Ovary (tissue), 9 donors: Measurements from ENCODE around the gene JADE2. TPM values are rescaled to one million over a fixed set of nuclear protein-coding genes. Genes with fewer than 3 reads are reported as not detected.

ENCODE experiments used
- DNase-seq, 5 donors: peaks; one replicate each; pipeline ENCODE4 v3.0.0-alpha.2; 2019 to 2020
- H3K27ac ChIP-seq, 2 donors: fragments of 200-600 bp; one replicate each; pipeline versions ENCODE4 v1.5.1 to v1.8.0; 2019 to 2022
- H3K27me3 ChIP-seq: fragments of 200-600 bp; one replicate; pipeline ENCODE4 v1.8.0; 2022
- H3K36me3 ChIP-seq: fragments of 200-600 bp; sonication (generic); one replicate; pipeline ENCODE4 v1.5.1; 2019
- H3K4me1 ChIP-seq: one replicate; pipeline ENCODE4 v1.8.1; 2013; ENCODE audit warnings: mild to moderate bottlenecking, moderate library complexity; ENCODE audit not compliant: insufficient read depth
- H3K4me3 ChIP-seq: fragments of 200-600 bp; sonication (generic); one replicate; pipeline ENCODE4 v1.5.1; 2017
- H3K9me3 ChIP-seq, 2 donors: fragments of 200-600 bp in 1 of 2; sonication (generic) in 1 of 2; one replicate each; pipeline versions ENCODE4 v1.5.1 to v1.8.1; 2013 to 2019; ENCODE audit warnings: mild to moderate bottlenecking in 1 of 2, moderate library complexity in 1 of 2
- CTCF ChIP-seq, 3 donors: fragments of 450-650 bp in 2 of 3; fragments of 200-600 bp in 1 of 3; IDR thresholded peaks; one replicate each; pipeline versions ENCODE4 v1.5.1 to v1.8.0; 2016 to 2022; ENCODE audit warnings: antibody characterized with exemption in 3 of 3, mild to moderate bottlenecking in 1 of 3
- EP300 ChIP-seq: sonication (generic); formaldehyde crosslinking; IDR thresholded peaks from one replicate; pipeline ENCODE4 v1.6.1; 2017; ENCODE audit warnings: antibody characterized with exemption
- POLR2A ChIP-seq: fragments of 450-650 bp; IDR thresholded peaks from one replicate; pipeline ENCODE4 v1.6.1; 2017; ENCODE audit warnings: antibody characterized with exemption, mild to moderate bottlenecking, moderate library complexity
- WGBS, 3 donors: extraction: QIAGEN DNeasy Blood & Tissue Kit in 1 of 3; methylation state at CpG; one replicate each; pipeline versions ENCODE4 v1.1.5 to v1.1.7; 2013 to 2017; 5-methylcytosine and 5-hydroxymethylcytosine counted together
- intact Hi-C, 4 donors: fragments of 100-400 bp; cut with DNase I; formaldehyde crosslinking; loops; one replicate each; pipeline versions ENCODE4 v1.11.0 to v1.15.1; 2022 to 2023
- polyA plus RNA-seq, 2 donors: library from polyadenylated mRNA; stranded (reverse); fragments of 200-250 nt in 1 of 2; fragments of 350-450 nt in 1 of 2; fragmentation: Illumina TruSeq in 1 of 2; extraction: RNeasy Lipid Tissue Mini Kit (QIAGEN cat#74804) in 1 of 2; gene quantifications; one replicate each; pipeline ENCODE4 v1.2.3, GENCODE V29; 2013 to 2014
- total RNA-seq, 7 donors: library from RNA; depleted of rRNA in 2 of 7; stranded (reverse); fragments of >200 nt in 2 of 7; fragmentation: NEBNext Ultra II Directional in 3 of 7; extraction: Animal tissue kit (Norgen Biotek cat#: 25700) in 3 of 7; gene quantifications; one replicate each; pipeline versions ENCODE4 v1.1.0 to v1.2.4, GENCODE V29; 2016 to 2023
- donor health status: DM: no; HTN: no; CAD: no; lungs with moderate emphysema.
- donor health status: DM: no; HTN: no; CAD: no.
- donor health status: Bipolar disorder and iron deficiency.
- donor health status: DM: yes; HTN: yes; CAD: no.
- donor health status: DM: no; HTN: no; CAD: no.
- donor health status: DM: yes; HTN: yes; CAD: no.

Gene JADE2
- total and polyA plus RNA-seq, 9 donors: 23.2 to 82.9 (median 66.0) TPM

GRCh38 chr5:134540747-134541733 lies 15.6 kb downstream of the JADE2 start:
- WGBS, 3 donors: 80 to 85% (median 84%) methylated on average over 15 of the region's 15 CpGs
- H3K4me3 ChIP-seq: no peak overlapping the region
- DNase-seq: no peak
- peaks cover 5% of the 10 kb centered on the region for H3K4me1 ChIP-seq
- H3K27me3 ChIP-seq: no peaks in the 10 kb centered on the region
- no peaks in the 10 kb centered on the region for H3K9me3 ChIP-seq
- no peaks in the 10 kb centered on the region for H3K36me3 ChIP-seq
- TF ChIP-seq CTCF (IDR thresholded peaks at IDR 0.05) (no peak), POLR2A (no peak), EP300 (no peak)
- intact Hi-C loops: no loop called here
- no peak overlapping the region for H3K27ac ChIP-seq

- intact Hi-C loops: no loop called here
- no peaks in the 10 kb centered on the region for H3K27me3 ChIP-seq
- H3K36me3 ChIP-seq: no peaks in the 10 kb centered on the region
- no peak overlapping the region for H3K27ac ChIP-seq
- H3K4me3 ChIP-seq: no peak overlapping the region
- no peaks in the 10 kb centered on the region for H3K9me3 ChIP-seq
- TF ChIP-seq EP300 (no peak), CTCF (IDR thresholded peaks at IDR 0.05) (no peak), POLR2A (no peak)
- WGBS, 3 donors: 36 to 62% (median 51%) methylated on average over 4 of the region's 4 CpGs
- DNase-seq: peak; percentile 49 to 77 (median 68)
- peaks cover 5% of the 10 kb centered on the region for H3K4me1 ChIP-seq
These were observed 16.4 kb downstream of the JADE2 start for GRCh38 chr5:134541736-134542376.

GRCh38 chr5:134543820-134544614 lies 18.5 kb downstream of the JADE2 start:
- no peak overlapping the region for H3K4me3 ChIP-seq
- H3K36me3 ChIP-seq: no peaks in the 10 kb centered on the region
- peaks cover 14% of the 10 kb centered on the region for H3K4me1 ChIP-seq
- TF ChIP-seq EP300: no peak
- TF ChIP-seq CTCF (IDR thresholded peaks at IDR 0.05): no peak
- TF ChIP-seq POLR2A: no peak
- no peaks in the 10 kb centered on the region for H3K27me3 ChIP-seq
- no peak overlapping the region for H3K27ac ChIP-seq
- 67 to 72% (median 70%) methylated on average over 11 of the region's 11 CpGs for WGBS, 3 donors
- no peaks in the 10 kb centered on the region for H3K9me3 ChIP-seq
- DNase-seq: no peak
- intact Hi-C loops: no loop called here
